Glutamatergic neuron (in vitro differentiated cells): Measurements from ENCODE around the gene ACAP3. TPM values are rescaled to one million over a fixed set of nuclear protein-coding genes. Genes with fewer than 3 reads are reported as not detected.

Source experiments
- DNase-seq: peaks from one replicate; pipeline ENCODE4 v3.0.0; 2022
- H3K27ac Mint-ChIP-seq: one replicate; pipeline ENCODE4 v1.8.0; 2020; ENCODE audit warnings: mild to moderate bottlenecking, mixed read lengths, inconsistent platforms; ENCODE audit not compliant: unreplicated experiment
- H3K27me3 Mint-ChIP-seq: one replicate; pipeline ENCODE4 v1.8.0; 2020; ENCODE audit warnings: mild to moderate bottlenecking, moderate library complexity, mixed read lengths, inconsistent platforms; ENCODE audit not compliant: unreplicated experiment
- H3K36me3 Mint-ChIP-seq: one replicate; pipeline ENCODE4 v1.8.0; 2020; ENCODE audit warnings: mild to moderate bottlenecking, mixed read lengths, inconsistent platforms; ENCODE audit not compliant: unreplicated experiment
- H3K4me1 Mint-ChIP-seq: one replicate; pipeline ENCODE4 v1.8.0; 2020; ENCODE audit warnings: mild to moderate bottlenecking, low read depth, mixed read lengths, inconsistent platforms; ENCODE audit not compliant: unreplicated experiment
- H3K4me3 Mint-ChIP-seq: one replicate; pipeline ENCODE4 v1.8.0; 2020; ENCODE audit warnings: mild to moderate bottlenecking, mixed read lengths, inconsistent platforms; ENCODE audit not compliant: unreplicated experiment
- H3K9me3 Mint-ChIP-seq: one replicate; pipeline ENCODE4 v1.8.0; 2020; ENCODE audit warnings: mild to moderate bottlenecking, moderate library complexity, mixed read lengths, inconsistent platforms; ENCODE audit not compliant: unreplicated experiment
- total RNA-seq: library from RNA; stranded (reverse); fragmentation: NEBNext Ultra II Directional; extraction: Animal tissue kit (Norgen Biotek cat#: 25700); gene quantifications from one replicate; pipeline ENCODE4 v1.2.1, GENCODE V29; 2021; ENCODE audit not compliant: unreplicated experiment
- TF ChIP-seq, protein P1 (sequence below): fragments of 200-600 bp; sonication (generic); IDR thresholded peaks from one replicate; pipeline ENCODE4 v1.5.0; 2021; ENCODE audit not compliant: partially characterized antibody, unreplicated experiment

The ACAP3 gene
- total RNA-seq, 1 donor from 2014 or later: 1,099 TPM

DNA sequence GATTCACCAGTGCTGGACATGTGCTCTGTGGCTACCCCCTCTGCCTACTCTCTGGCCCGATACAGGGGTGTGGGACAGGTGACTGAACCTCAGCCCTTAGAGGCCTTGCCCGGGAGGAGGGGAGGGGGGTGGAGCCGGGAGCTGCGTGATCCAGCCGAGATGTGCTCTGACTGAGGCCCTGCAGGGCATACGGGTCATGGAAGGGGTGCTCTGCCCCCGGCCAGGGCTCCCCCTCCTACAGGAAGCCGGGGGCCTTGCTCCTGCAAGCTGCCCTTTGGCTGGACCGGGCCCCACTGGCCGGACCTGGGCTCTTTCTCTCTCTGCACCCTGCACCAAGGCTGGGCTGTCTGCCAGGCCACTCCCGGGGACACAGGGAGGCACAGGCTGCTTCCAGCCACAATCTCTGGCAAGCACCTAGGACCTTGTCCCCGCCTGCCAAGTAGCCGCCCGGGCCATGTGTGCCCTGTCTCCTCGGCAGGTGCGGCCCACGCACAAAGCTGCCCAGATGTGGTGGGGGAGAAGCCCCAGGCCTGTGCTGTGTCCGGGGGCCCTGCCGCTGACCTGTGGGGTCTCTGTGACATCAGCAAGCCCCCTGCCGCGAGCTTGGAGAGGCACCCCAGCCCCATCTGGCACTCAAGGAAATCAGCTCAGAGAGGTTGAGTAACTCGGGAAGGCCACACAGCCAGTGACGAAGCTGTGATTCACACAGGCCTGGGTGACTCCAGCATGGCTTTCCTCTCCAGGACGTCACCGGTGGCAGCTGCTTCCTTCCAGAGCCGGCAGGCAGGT lies 26.0 kb downstream of the ACAP3 start:
- Mint-ChIP-seq H3K4me1 (no peaks in the 10 kb centered on the region), H3K4me3 (no peak overlapping the region), H3K9me3 (peaks cover 4% of the 10 kb centered on the region), H3K27me3 (peaks cover 7% of the 10 kb centered on the region), H3K36me3 (no peaks in the 10 kb centered on the region), H3K27ac (no peak overlapping the region)
- TF ChIP-seq, protein P1, sequence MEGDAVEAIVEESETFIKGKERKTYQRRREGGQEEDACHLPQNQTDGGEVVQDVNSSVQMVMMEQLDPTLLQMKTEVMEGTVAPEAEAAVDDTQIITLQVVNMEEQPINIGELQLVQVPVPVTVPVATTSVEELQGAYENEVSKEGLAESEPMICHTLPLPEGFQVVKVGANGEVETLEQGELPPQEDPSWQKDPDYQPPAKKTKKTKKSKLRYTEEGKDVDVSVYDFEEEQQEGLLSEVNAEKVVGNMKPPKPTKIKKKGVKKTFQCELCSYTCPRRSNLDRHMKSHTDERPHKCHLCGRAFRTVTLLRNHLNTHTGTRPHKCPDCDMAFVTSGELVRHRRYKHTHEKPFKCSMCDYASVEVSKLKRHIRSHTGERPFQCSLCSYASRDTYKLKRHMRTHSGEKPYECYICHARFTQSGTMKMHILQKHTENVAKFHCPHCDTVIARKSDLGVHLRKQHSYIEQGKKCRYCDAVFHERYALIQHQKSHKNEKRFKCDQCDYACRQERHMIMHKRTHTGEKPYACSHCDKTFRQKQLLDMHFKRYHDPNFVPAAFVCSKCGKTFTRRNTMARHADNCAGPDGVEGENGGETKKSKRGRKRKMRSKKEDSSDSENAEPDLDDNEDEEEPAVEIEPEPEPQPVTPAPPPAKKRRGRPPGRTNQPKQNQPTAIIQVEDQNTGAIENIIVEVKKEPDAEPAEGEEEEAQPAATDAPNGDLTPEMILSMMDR: no peak
- peak; percentile 24 for DNase-seq

DNA sequence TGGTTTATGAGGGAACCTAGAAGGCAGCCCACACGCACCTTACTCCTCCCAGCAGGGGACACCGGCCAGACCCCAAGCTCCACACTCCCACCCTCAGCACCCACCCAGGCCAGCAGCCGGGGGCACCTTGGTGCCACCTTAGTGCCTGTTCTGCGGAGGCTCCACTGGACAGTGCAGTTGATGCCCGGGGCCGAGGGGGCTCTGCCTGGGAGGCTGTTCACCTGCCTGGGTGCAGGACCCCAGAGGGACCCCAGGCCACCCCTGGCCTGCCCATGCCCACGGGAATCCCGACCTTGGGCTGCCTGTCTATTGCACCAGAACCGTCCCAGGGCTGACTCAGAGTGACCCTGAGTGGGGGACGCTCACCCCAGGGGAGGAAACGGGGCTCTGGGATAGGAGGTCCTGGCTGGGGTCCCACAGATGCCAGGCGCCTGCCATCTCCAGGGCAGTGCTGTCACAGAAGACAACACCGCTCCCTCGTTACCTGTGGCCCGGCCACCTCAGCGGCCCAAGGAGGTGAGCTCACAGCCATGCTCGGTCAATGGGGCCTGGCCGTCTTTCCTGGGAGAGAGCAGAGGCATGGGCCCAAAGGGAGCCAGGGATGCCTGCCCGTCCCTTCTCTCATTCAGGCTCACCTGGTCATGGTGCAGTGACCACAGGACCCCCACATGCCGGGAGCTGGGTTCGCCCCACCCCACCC lies 26.8 kb downstream of the ACAP3 start:
- H3K36me3 Mint-ChIP-seq: no peaks in the 10 kb centered on the region

DNA sequence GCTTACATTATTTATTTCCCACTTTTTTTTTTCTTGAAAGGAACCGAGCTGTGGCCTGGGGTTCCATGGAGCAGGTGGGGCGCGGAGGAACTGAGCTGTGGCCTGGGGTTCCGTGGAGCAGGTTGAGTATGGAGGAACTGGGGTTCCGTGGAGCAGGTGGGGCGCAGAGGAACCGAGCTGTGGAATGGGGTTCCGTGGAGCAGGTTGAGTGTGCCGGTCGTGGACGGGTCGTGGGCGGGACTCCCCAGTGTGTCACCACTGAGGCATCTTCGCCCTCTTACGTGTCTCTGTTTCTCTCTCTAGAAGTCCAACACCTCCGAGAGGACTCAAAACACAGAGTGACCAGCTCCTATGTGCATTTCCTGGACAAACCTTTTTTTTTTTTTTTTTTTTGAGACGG lies 28.7 kb downstream of the ACAP3 start:
- TF ChIP-seq, protein P1: no peak
- no peak for DNase-seq
- peaks cover 8% of the 10 kb centered on the region for H3K9me3 Mint-ChIP-seq
- H3K27me3 Mint-ChIP-seq: peaks cover 8% of the 10 kb centered on the region
- no peaks in the 10 kb centered on the region for H3K36me3 Mint-ChIP-seq
- H3K4me3 Mint-ChIP-seq: no peak overlapping the region
- H3K27ac Mint-ChIP-seq: no peak overlapping the region
- H3K4me1 Mint-ChIP-seq: peaks cover 9% of the 10 kb centered on the region

More for the DNA sequence above, 26.8 kb downstream of the ACAP3 start:
- H3K27ac Mint-ChIP-seq: no peak overlapping the region
- TF ChIP-seq, protein P1: no peak
- peaks cover 7% of the 10 kb centered on the region for H3K27me3 Mint-ChIP-seq
- no peak overlapping the region for H3K4me3 Mint-ChIP-seq
- DNase-seq: no peak
- H3K9me3 Mint-ChIP-seq: peaks cover 4% of the 10 kb centered on the region
- H3K4me1 Mint-ChIP-seq: no peaks in the 10 kb centered on the region

DNA sequence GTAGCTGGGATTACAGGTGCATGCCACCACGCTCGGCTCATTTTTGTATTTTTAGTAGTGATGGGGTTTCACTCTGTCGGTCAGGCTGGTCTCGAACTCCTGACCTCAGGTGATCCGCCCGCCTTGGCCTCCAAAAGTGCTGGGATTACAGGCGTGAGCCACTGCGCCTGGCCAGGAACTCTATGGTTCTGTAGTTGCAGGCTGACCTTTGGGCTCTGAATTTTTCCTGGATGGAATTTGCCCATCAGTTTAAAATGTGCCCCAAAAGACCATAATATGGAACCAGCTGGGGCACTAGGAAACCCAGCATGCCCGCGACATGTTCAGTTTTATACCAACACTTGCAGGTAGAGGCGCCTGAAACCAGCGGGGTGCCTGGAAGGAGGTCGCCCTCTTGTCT lies 29.1 kb downstream of the ACAP3 start:
- DNase-seq: no peak
- H3K36me3 Mint-ChIP-seq: no peaks in the 10 kb centered on the region

More for the DNA sequence above, 29.1 kb downstream of the ACAP3 start:
- Mint-ChIP-seq H3K27ac (no peak overlapping the region), H3K4me1 (peaks cover 9% of the 10 kb centered on the region), H3K27me3 (peaks cover 8% of the 10 kb centered on the region), H3K4me3 (no peak overlapping the region), H3K9me3 (peaks cover 8% of the 10 kb centered on the region)
- TF ChIP-seq, protein P1: no peak
